HCT116 (cell line): Measurements from ENCODE around the gene FKBP2. TPM values are rescaled to one million over a fixed set of nuclear protein-coding genes. Genes with fewer than 3 reads are reported as not detected.

Experiments used
- ATAC-seq: fragments of 200-7000 bp; cut with Tn5 transposase; 2 replicates; pipeline ENCODE4 v1.9.1; 2020; ENCODE audit warnings: mild to moderate bottlenecking, moderate library complexity
- BruUV-seq: library from RNA; stranded (reverse); fragments of 400-500 nt; replicated peaks from 2 replicates; lab custom pipeline; 2021; lab: Mats Ljungman, UMichigan
- CTCF ChIA-PET: fragments of 300-600 bp; sonication (Branson Sonifier 250); formaldehyde crosslinking; loops from one replicate; lab custom pipeline; 2021; ENCODE audit warnings: antibody characterized with exemption; lab: Charles Lee
- POLR2A ChIA-PET: fragments of 300-600, 350-600 bp; sonication (Branson Sonifier 250); formaldehyde crosslinking; loops from one replicate; lab custom pipeline; 2021; ENCODE audit warnings: antibody characterized with exemption; lab: Charles Lee
- RAD21 ChIA-PET, 2 experiments: fragments of 300-600 bp; sonication (Branson Sonifier 250); formaldehyde crosslinking; loops; one replicate each; lab custom pipeline; 2023; ENCODE audit warnings: low total read pairs in 2 of 2; ENCODE audit not compliant: uncharacterized antibody in 2 of 2, unreplicated experiment in 2 of 2, low non-redundant PET in 1 of 2; lab: Charles Lee
- DNase-seq: peaks from one replicate; pipeline ENCODE4 v3.0.0-alpha.2; 2010; ENCODE audit warnings: low read depth, low spot score
- H2AFZ ChIP-seq: fragments of 200-600 bp; shearing (Covaris generic), sonication (generic); 2 replicates; pipeline ENCODE4 v1.6.1; 2017; ENCODE audit warnings: low read depth, mixed run types, mixed read lengths, antibody characterized with exemption, low read length; ENCODE audit not compliant: poor library complexity, severe bottlenecking
- H3K27ac ChIP-seq: 2 replicates; pipeline ENCODE4 v1.5.1; 2012; ENCODE audit warnings: low read depth, low read length
- H3K27me3 ChIP-seq: fragments of 200-600 bp; sonication (generic); 2 replicates; pipeline ENCODE4 v1.6.1; 2016; ENCODE audit warnings: mixed run types, low read length, mixed read lengths; ENCODE audit not compliant: insufficient read depth
- H3K36me3 ChIP-seq, 2 experiments: fragments of 200-500 bp in 1 of 2; fragments of 200-600 bp in 1 of 2; sonication (Bioruptor generic) in 1 of 2; sonication (generic) in 1 of 2; 2 replicates each; pipeline versions ENCODE4 v1.5.1 to v1.6.1; 2014 to 2016; ENCODE audit warnings: low read length in 2 of 2, inconsistent platforms in 1 of 2, mixed read lengths in 1 of 2, mixed run types in 1 of 2; ENCODE audit not compliant: insufficient read depth in 2 of 2, control insufficient read depth in 1 of 2
- H3K4me1 ChIP-seq, 2 experiments: fragments of 200-600 bp in 1 of 2; sonication (generic) in 1 of 2; 2 replicates each; pipeline versions ENCODE4 v1.5.1 to v1.6.1; 2012 to 2017; ENCODE audit warnings: low read length in 2 of 2, inconsistent platforms in 1 of 2, mild to moderate bottlenecking in 1 of 2, mixed read lengths in 1 of 2, mixed run types in 1 of 2, moderate library complexity in 1 of 2; ENCODE audit not compliant: insufficient read depth in 2 of 2, control insufficient read depth in 1 of 2
- H3K4me2 ChIP-seq: fragments of 200-600 bp; sonication (generic); 2 replicates; pipeline ENCODE4 v1.6.1; 2017; ENCODE audit warnings: mixed run types, low read length, mixed read lengths
- H3K4me3 ChIP-seq, 2 experiments: fragments of 200-600 bp in 1 of 2; sonication (generic) in 1 of 2; replicated peaks in 1 of 2; 2 replicates each; pipeline ENCODE4 v1.5.1; 2011 to 2016; ENCODE audit warnings: low read length in 2 of 2, control low read depth in 1 of 2, low read depth in 1 of 2, mild to moderate bottlenecking in 1 of 2, mixed read lengths in 1 of 2, mixed run types in 1 of 2
- H3K79me2 ChIP-seq: fragments of 200-600 bp; sonication (generic); 2 replicates; pipeline ENCODE4 v1.6.1; 2017; ENCODE audit warnings: mild to moderate bottlenecking, mixed run types, low read length, moderate library complexity, mixed read lengths; ENCODE audit not compliant: insufficient read depth
- H3K9ac ChIP-seq: fragments of 200-600 bp; sonication (generic); 2 replicates; pipeline ENCODE4 v1.6.1; 2016; ENCODE audit warnings: low read length, mixed read lengths
- H3K9me2 ChIP-seq: fragments of 200-600 bp; sonication (generic), shearing (Covaris generic); 2 replicates; pipeline ENCODE4 v1.6.1; 2017; ENCODE audit warnings: mixed run types, mild to moderate bottlenecking, moderate library complexity; ENCODE audit not compliant: insufficient read depth
- H3K9me3 ChIP-seq, 2 experiments: fragments of 200-500 bp in 1 of 2; fragments of 200-600 bp in 1 of 2; sonication (Bioruptor generic) in 1 of 2; sonication (generic) in 1 of 2; 2 replicates each; pipeline ENCODE4 v1.6.1; 2014 to 2017; ENCODE audit warnings: low read length in 2 of 2, mixed read lengths in 2 of 2, inconsistent platforms in 1 of 2, low read depth in 1 of 2, mild to moderate bottlenecking in 1 of 2, mixed run types in 1 of 2, moderate library complexity in 1 of 2; ENCODE audit not compliant: control insufficient read depth in 1 of 2, insufficient read depth in 1 of 2
- H4K20me1 ChIP-seq: fragments of 200-600 bp; sonication (generic), shearing (Covaris generic); 2 replicates; pipeline ENCODE4 v1.6.1; 2017; ENCODE audit warnings: mixed run types, mild to moderate bottlenecking, moderate library complexity; ENCODE audit not compliant: insufficient read depth
- EGR1 ChIP-seq: IDR thresholded peaks from 2 replicates; pipeline ENCODE4 v1.6.1; 2012; ENCODE audit warnings: low read depth
- EZH2 ChIP-seq: fragments of 200-600 bp; sonication (generic); IDR thresholded peaks from 2 replicates; pipeline ENCODE4 v1.6.1; 2017; ENCODE audit warnings: antibody characterized with exemption, mixed run types
- JUND ChIP-seq: IDR thresholded peaks from 2 replicates; pipeline ENCODE4 v1.6.1; 2012
- POLR2A ChIP-seq: IDR thresholded peaks from 2 replicates; pipeline ENCODE4 v1.7.0; 2011; ENCODE audit warnings: borderline replicate concordance; ENCODE audit not compliant: insufficient read depth, insufficient read length; ENCODE audit errors: extremely low read depth
- POLR2AphosphoS5 ChIP-seq: IDR thresholded peaks from 2 replicates; pipeline ENCODE4 v1.6.1; 2011; ENCODE audit warnings: mild to moderate bottlenecking, low read depth, low read length, moderate library complexity
- SIN3A ChIP-seq: IDR thresholded peaks from 2 replicates; pipeline ENCODE4 v1.6.1; 2012; ENCODE audit warnings: low read depth
- SP1 ChIP-seq: IDR thresholded peaks from 2 replicates; pipeline ENCODE4 v1.6.1; 2012; ENCODE audit warnings: low read depth
- ZFX ChIP-seq: fragments of 450-650 bp; IDR thresholded peaks from 2 replicates; pipeline ENCODE4 v1.6.1; 2017
- intact Hi-C: fragments of 100-400 bp; cut with micrococcal nuclease; formaldehyde crosslinking; loops from 2 replicates; pipeline ENCODE4 v1.10.0; 2022
- total RNA-seq: library from RNA; stranded (reverse); gene quantifications from one replicate; pipeline ENCODE4 v1.2.1, GENCODE V29; 2021; ENCODE audit not compliant: unreplicated experiment
- TF ChIP-seq, protein P1 (sequence below), 3 experiments: fragments of 200-600 bp in 1 of 3; sonication (generic) in 1 of 3; IDR thresholded peaks in 2 of 3; conservative IDR thresholded peaks in 1 of 3; 2 replicates each; pipeline ENCODE4 v1.5.1; 2012 to 2017; ENCODE audit warnings: low read depth in 2 of 3, low read length in 2 of 3, antibody characterized with exemption in 1 of 3, borderline replicate concordance in 1 of 3, control low read depth in 1 of 3, mild to moderate bottlenecking in 1 of 3, mixed read lengths in 1 of 3, mixed run types in 1 of 3, moderate library complexity in 1 of 3; ENCODE audit not compliant: insufficient read depth in 1 of 3
- TF ChIP-seq, protein P2 (sequence below): IDR thresholded peaks from 2 replicates; pipeline ENCODE4 v1.6.1; 2012

Gene FKBP2
- total RNA-seq, 1 experiment from 2014 or later, result 69.2 TPM

DNA sequence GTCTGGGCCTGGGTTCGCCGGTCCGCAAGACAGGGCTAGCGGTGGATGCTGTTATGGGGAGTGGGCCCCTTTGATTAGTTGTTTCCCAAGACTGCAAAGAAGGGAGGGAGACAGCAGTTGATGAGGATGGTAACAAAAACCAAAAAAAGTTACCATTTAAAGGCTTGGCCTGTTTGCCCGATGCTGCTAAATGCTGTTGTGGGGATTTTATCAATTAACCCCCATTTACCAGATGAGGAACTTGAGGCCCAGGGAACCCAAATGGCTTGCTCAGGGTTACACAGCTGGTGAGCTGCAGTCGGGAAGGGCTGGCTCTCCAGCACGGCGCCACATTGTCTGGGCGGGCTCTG is 18.3 kb upstream of the FKBP2 start:
- no TSS peak for BruUV-seq
- CTCF ChIA-PET, result interaction anchor here (1.5 kb wide), 1 partner anchor 82 kb away, joined by 4 read pairs; no protein-coding TSS in a partner anchor
- RAD21 ChIA-PET, result no interaction called here

More for the DNA sequence above, 18.3 kb upstream of the FKBP2 start:
- ATAC-seq (no peak), DNase-seq (no peak)
- POLR2A ChIA-PET, result no interaction called here
- Histone ChIP-seq H2AFZ (no peak overlapping the region), H3K9me2 (no peaks in the 10 kb centered on the region), H3K4me1 (peaks cover 9 to 22% of the 10 kb centered on the region in 2 experiments), H3K9ac (no peak overlapping the region), H3K27ac (no peak overlapping the region), H4K20me1 (no peaks in the 10 kb centered on the region), H3K9me3 (no peaks in the 10 kb centered on the region), H3K4me2 (no peak overlapping the region), H3K79me2 (peaks cover 19% of the 10 kb centered on the region; the same call in 1 of the 2 replicates), H3K36me3 (peaks cover 0 to 6% of the 10 kb centered on the region in 2 experiments; a peak in 1 of 4 replicates), H3K27me3 (no peaks in the 10 kb centered on the region), H3K4me3 (no peak overlapping the region)
- TF ChIP-seq, protein P1, sequence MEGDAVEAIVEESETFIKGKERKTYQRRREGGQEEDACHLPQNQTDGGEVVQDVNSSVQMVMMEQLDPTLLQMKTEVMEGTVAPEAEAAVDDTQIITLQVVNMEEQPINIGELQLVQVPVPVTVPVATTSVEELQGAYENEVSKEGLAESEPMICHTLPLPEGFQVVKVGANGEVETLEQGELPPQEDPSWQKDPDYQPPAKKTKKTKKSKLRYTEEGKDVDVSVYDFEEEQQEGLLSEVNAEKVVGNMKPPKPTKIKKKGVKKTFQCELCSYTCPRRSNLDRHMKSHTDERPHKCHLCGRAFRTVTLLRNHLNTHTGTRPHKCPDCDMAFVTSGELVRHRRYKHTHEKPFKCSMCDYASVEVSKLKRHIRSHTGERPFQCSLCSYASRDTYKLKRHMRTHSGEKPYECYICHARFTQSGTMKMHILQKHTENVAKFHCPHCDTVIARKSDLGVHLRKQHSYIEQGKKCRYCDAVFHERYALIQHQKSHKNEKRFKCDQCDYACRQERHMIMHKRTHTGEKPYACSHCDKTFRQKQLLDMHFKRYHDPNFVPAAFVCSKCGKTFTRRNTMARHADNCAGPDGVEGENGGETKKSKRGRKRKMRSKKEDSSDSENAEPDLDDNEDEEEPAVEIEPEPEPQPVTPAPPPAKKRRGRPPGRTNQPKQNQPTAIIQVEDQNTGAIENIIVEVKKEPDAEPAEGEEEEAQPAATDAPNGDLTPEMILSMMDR (IDR thresholded peaks at IDR 0.05 in 2 of 3, conservative IDR thresholded peaks at IDR 0.05 in 1 of 3; ENCODE audit: borderline replicate concordance in 1 of 3, insufficient read depth in 1 of 3, low read depth in 2 of 3, low read length in 2 of 3), result no peak
- no peak for TF ChIP-seq POLR2A
- TF ChIP-seq POLR2AphosphoS5, result no peak
- TF ChIP-seq SIN3A, result no peak
- TF ChIP-seq EZH2, result no peak
- TF ChIP-seq ZFX, result no peak
- TF ChIP-seq, protein P2, sequence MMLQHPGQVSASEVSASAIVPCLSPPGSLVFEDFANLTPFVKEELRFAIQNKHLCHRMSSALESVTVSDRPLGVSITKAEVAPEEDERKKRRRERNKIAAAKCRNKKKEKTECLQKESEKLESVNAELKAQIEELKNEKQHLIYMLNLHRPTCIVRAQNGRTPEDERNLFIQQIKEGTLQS, result no peak
- TF ChIP-seq JUND, result no peak
- TF ChIP-seq EGR1, result no peak
- TF ChIP-seq SP1, result no peak
- intact Hi-C loops, result no loop called here
